OCI-LY7 (cell line): ENCODE data around the gene TMEM26. TPM values are rescaled to one million over a fixed set of nuclear protein-coding genes. Genes with fewer than 3 reads are reported as not detected.

Source experiments
- BruUV-seq: library from RNA; stranded (reverse); fragments of 400-500 nt; replicated peaks from 2 replicates; lab custom pipeline; 2021; lab: Mats Ljungman, UMichigan
- CTCF ChIA-PET: fragments of 300-600 bp; sonication (Branson Sonifier 250); formaldehyde crosslinking; loops from one replicate; lab custom pipeline; 2022; ENCODE audit warnings: antibody characterized with exemption; ENCODE audit not compliant: unreplicated experiment; lab: Charles Lee
- POLR2A ChIA-PET: fragments of 300-600 bp; sonication (Branson Sonifier 250); formaldehyde crosslinking; loops from one replicate; lab custom pipeline; 2022; ENCODE audit warnings: antibody characterized with exemption; lab: Charles Lee
- DNase-seq: peaks from one replicate; pipeline ENCODE4 v3.0.0-alpha.2; 2015; ENCODE audit warnings: low spot score
- H2AFZ ChIP-seq: fragments of 200-600 bp; sonication (generic), shearing (Covaris generic); 2 replicates; pipeline ENCODE4 v1.6.1; 2014; ENCODE audit warnings: mild to moderate bottlenecking, antibody characterized with exemption, low read length, moderate library complexity
- H3K27ac ChIP-seq: fragments of 200-600 bp; sonication (generic); 2 replicates; pipeline ENCODE4 v1.5.1; 2014; ENCODE audit warnings: mixed run types, low read depth, mild to moderate bottlenecking, moderate library complexity, low read length, inconsistent platforms; ENCODE audit not compliant: poor library complexity, severe bottlenecking
- H3K36me3 ChIP-seq: fragments of 200-600 bp; sonication (generic); 2 replicates; pipeline ENCODE4 v1.6.1; 2014; ENCODE audit warnings: mild to moderate bottlenecking, antibody characterized with exemption, low read length, moderate library complexity, mixed read lengths; ENCODE audit not compliant: insufficient read depth
- H3K4me1 ChIP-seq: fragments of 200-600 bp; sonication (generic); 2 replicates; pipeline ENCODE4 v1.5.1; 2014; ENCODE audit warnings: mild to moderate bottlenecking, low read length; ENCODE audit not compliant: insufficient read depth, poor library complexity, severe bottlenecking
- H3K4me2 ChIP-seq: fragments of 200-600 bp; sonication (generic); 2 replicates; pipeline ENCODE4 v1.6.1; 2014; ENCODE audit warnings: mild to moderate bottlenecking, low read length
- H3K4me3 ChIP-seq: fragments of 200-600 bp; sonication (generic); 2 replicates; pipeline ENCODE4 v1.5.1; 2014; ENCODE audit warnings: mild to moderate bottlenecking, low read depth, low read length; ENCODE audit not compliant: poor library complexity, severe bottlenecking
- H3K79me2 ChIP-seq: fragments of 200-600 bp; sonication (generic); 2 replicates; pipeline ENCODE4 v1.6.1; 2016; ENCODE audit warnings: low read depth, mild to moderate bottlenecking, low read length, moderate library complexity, mixed read lengths; ENCODE audit not compliant: insufficient read depth
- H3K9me2 ChIP-seq: fragments of 200-600 bp; sonication (generic); 2 replicates; pipeline ENCODE4 v1.6.1; 2016; ENCODE audit warnings: mild to moderate bottlenecking, low read length, mixed read lengths; ENCODE audit not compliant: insufficient read depth
- H3K9me3 ChIP-seq: fragments of 200-600 bp; sonication (generic); 2 replicates; pipeline ENCODE4 v1.6.1; 2014; ENCODE audit warnings: mild to moderate bottlenecking, mixed run types, low read length, mixed read lengths
- H4K20me1 ChIP-seq: fragments of 200-600 bp; sonication (generic); 2 replicates; pipeline ENCODE4 v1.6.1; 2014; ENCODE audit warnings: mild to moderate bottlenecking, antibody characterized with exemption, low read length, moderate library complexity, mixed read lengths; ENCODE audit not compliant: insufficient read depth
- CTCF ChIP-seq: fragments of 200-600 bp; sonication (generic); conservative IDR thresholded peaks from 2 replicates; pipeline ENCODE4 v1.5.1; 2014; ENCODE audit warnings: mild to moderate bottlenecking, antibody characterized with exemption, low read length, moderate library complexity, mixed read lengths
- EZH2phosphoT487 ChIP-seq: fragments of 200-600 bp; sonication (generic); IDR thresholded peaks from 2 replicates; pipeline ENCODE4 v1.6.1; 2018; ENCODE audit warnings: low read depth, borderline replicate concordance, mild to moderate bottlenecking, mixed run types, antibody characterized with exemption, low read length, moderate library complexity, mixed read lengths
- intact Hi-C: fragments of 100-400 bp; cut with micrococcal nuclease; formaldehyde crosslinking; loops from one replicate; pipeline ENCODE4 v1.10.0; 2022; ENCODE audit not compliant: unreplicated experiment
- total RNA-seq, 2 experiments: library from RNA; depleted of rRNA in 1 of 2; stranded (reverse); fragments of >200 nt in 1 of 2; shearing (Covaris generic) in 1 of 2; gene quantifications; 2 replicates each; pipeline ENCODE4 v1.2.3, GENCODE V29; 2014 to 2022

Gene TMEM26
- total RNA-seq, 2 experiments from 2014 or later: 0.06 TPM; not detected in 1

- no peak for DNase-seq
- no peaks in the 10 kb centered on the region for H3K79me2 ChIP-seq
- BruUV-seq: no TSS peak
- no peaks in the 10 kb centered on the region for H3K36me3 ChIP-seq
- H3K9me2 ChIP-seq: no peaks in the 10 kb centered on the region
- TF ChIP-seq CTCF (no peak), EZH2phosphoT487 (no peak)
- no peaks in the 10 kb centered on the region for H3K4me1 ChIP-seq
- POLR2A ChIA-PET: interaction anchor here (0.8 to 1.0 kb wide), 2 partner anchors 10 to 13 kb away, joined by 3 to 4 read pairs; no protein-coding TSS in a partner anchor
- no peak overlapping the region for H2AFZ ChIP-seq
- H3K4me3 ChIP-seq: no peak overlapping the region
- H4K20me1 ChIP-seq: no peaks in the 10 kb centered on the region
- CTCF ChIA-PET: no interaction called here
- no peak overlapping the region for H3K4me2 ChIP-seq
- H3K9me3 ChIP-seq: no peaks in the 10 kb centered on the region
- intact Hi-C loops: no loop called here
- no peak overlapping the region for H3K27ac ChIP-seq
These were observed 33.7 kb upstream of the TMEM26 start for GRCh38 chr10:61486738-61487396.

DNA sequence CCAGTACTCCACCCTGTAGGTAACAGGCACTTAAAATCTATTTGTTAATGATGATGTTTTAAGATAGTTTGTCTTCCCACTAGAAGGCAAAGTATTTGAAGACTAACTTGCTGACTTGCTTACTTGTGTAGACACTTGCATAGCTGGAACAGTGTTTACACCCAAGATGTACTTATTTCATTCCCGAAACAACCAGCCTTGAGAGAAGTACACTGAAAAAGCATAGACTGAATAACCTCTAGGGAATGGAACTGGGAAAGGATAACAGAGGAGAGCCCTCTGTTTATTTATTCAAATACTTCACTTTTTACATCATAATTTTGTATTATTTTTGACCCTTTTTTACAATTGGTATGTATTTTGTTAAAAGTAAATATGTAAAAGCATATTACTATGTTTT is 33.1 kb upstream of the TMEM26 start:
- Histone ChIP-seq H3K4me3 (no peak overlapping the region), H3K9me3 (no peaks in the 10 kb centered on the region), H4K20me1 (no peaks in the 10 kb centered on the region), H3K9me2 (no peaks in the 10 kb centered on the region), H3K4me2 (no peak overlapping the region), H3K27ac (no peak overlapping the region), H2AFZ (no peak overlapping the region), H3K36me3 (no peaks in the 10 kb centered on the region), H3K79me2 (no peaks in the 10 kb centered on the region), H3K4me1 (no peaks in the 10 kb centered on the region)
- ChIA-PET CTCF (no interaction called here), POLR2A (interaction anchor here (0.6 to 1.0 kb wide), 3 partner anchors 10 to 20 kb away, joined by 3 to 4 read pairs (median 4); no protein-coding TSS in a partner anchor)
- no peak for DNase-seq
- intact Hi-C loops: no loop called here
- no peak for TF ChIP-seq EZH2phosphoT487
- no peak for TF ChIP-seq CTCF
- BruUV-seq: no TSS peak

GRCh38 chr10:61481597-61481996 is 28.4 kb upstream of the TMEM26 start:
- no peaks in the 10 kb centered on the region for H3K9me3 ChIP-seq
- intact Hi-C loops: no loop called here
- H3K79me2 ChIP-seq: no peaks in the 10 kb centered on the region
- POLR2A ChIA-PET: no interaction called here
- no peak for DNase-seq
- no peaks in the 10 kb centered on the region for H3K36me3 ChIP-seq
- no peak overlapping the region for H3K4me2 ChIP-seq
- no peak overlapping the region for H3K4me3 ChIP-seq
- TF ChIP-seq EZH2phosphoT487 (no peak), CTCF (no peak)
- H3K27ac ChIP-seq: no peak overlapping the region
- H4K20me1 ChIP-seq: no peaks in the 10 kb centered on the region
- CTCF ChIA-PET: no interaction called here
- no peaks in the 10 kb centered on the region for H3K4me1 ChIP-seq
- no peak overlapping the region for H2AFZ ChIP-seq
- no TSS peak for BruUV-seq
- H3K9me2 ChIP-seq: no peaks in the 10 kb centered on the region
